Heart right ventricle (tissue), 16 donors: ENCODE data around the gene CMC2. TPM values are rescaled to one million over a fixed set of nuclear protein-coding genes. Genes with fewer than 3 reads are reported as not detected.

Experiments
- ATAC-seq, 8 donors: fragments of 200-7000 bp; cut with Tn5 transposase; one replicate each; pipeline ENCODE4 v1.9.1; 2020; ENCODE audit warnings: mild to moderate bottlenecking in 8 of 8, moderate library complexity in 8 of 8, moderate number of reproducible peaks in 1 of 8
- DNase-seq, 2 donors: peaks; one replicate each; pipeline ENCODE4 v3.0.0-alpha.2; 2020
- H3K27ac ChIP-seq, 10 donors: fragments of 200-600 bp; sonication (generic) in 2 of 10; one replicate each; pipeline versions ENCODE4 v1.5.0 to v1.8.0; 2020 to 2022; ENCODE audit warnings: mild to moderate bottlenecking in 3 of 10
- H3K27me3 ChIP-seq, 7 donors: fragments of 200-600 bp; one replicate each; pipeline ENCODE4 v1.8.0; 2021 to 2022; ENCODE audit warnings: mild to moderate bottlenecking in 2 of 7
- H3K36me3 ChIP-seq, 9 donors: fragments of 200-600 bp; sonication (generic) in 1 of 9; one replicate each; pipeline versions ENCODE4 v1.5.0 to v1.8.0; 2020 to 2022; ENCODE audit warnings: mild to moderate bottlenecking in 2 of 9
- H3K4me1 ChIP-seq, 9 donors: fragments of 200-600 bp; sonication (generic) in 1 of 9; one replicate each; pipeline versions ENCODE4 v1.5.0 to v1.8.0; 2020 to 2022; ENCODE audit warnings: mild to moderate bottlenecking in 4 of 9
- H3K4me3 ChIP-seq, 10 donors: fragments of 200-600 bp; sonication (generic) in 2 of 10; one replicate each; pipeline versions ENCODE4 v1.5.0 to v1.8.0; 2020 to 2022; ENCODE audit warnings: mild to moderate bottlenecking in 7 of 10, moderate library complexity in 2 of 10
- H3K9me3 ChIP-seq, 11 donors: fragments of 200-600 bp in 10 of 11; sonication (generic) in 2 of 11; one replicate each; pipeline versions ENCODE4 v1.5.0 to v1.8.0; 2013 to 2022; ENCODE audit warnings: mild to moderate bottlenecking in 2 of 11, control low read depth in 1 of 11, moderate library complexity in 1 of 11
- WGBS, 2 donors: extraction: QIAGEN DNeasy Blood & Tissue Kit; methylation state at CpG; one replicate each; pipeline ENCODE4 v1.1.7; 2013; ENCODE audit warnings: inconsistent platforms in 1 of 2; 5-methylcytosine and 5-hydroxymethylcytosine counted together
- intact Hi-C, 10 donors: fragments of 100-400 bp; cut with DNase I; formaldehyde crosslinking; loops; one replicate each; pipeline versions ENCODE4 v1.11.1 to v1.14.2; 2022
- polyA plus RNA-seq, 2 donors: library from polyadenylated mRNA; stranded (reverse); fragments of 200-250 nt; gene quantifications; one replicate each; pipeline ENCODE4 v1.2.3, GENCODE V29; 2013
- total RNA-seq, 10 donors: library from RNA; stranded (reverse); fragmentation: NEBNext Ultra II Directional in 3 of 10; extraction: Animal tissue kit (Norgen Biotek cat#: 25700) in 3 of 10; gene quantifications; one replicate each; pipeline versions ENCODE4 v1.2.1 to v1.2.4, GENCODE V29; 2021 to 2023
- TF ChIP-seq, protein P1 (sequence below), 9 donors: fragments of 200-600 bp; sonication (generic) in 2 of 9; IDR thresholded peaks; one replicate each; pipeline versions ENCODE4 v1.5.0 to v1.8.0; 2021 to 2022; ENCODE audit warnings: antibody characterized with exemption in 9 of 9, mild to moderate bottlenecking in 5 of 9, moderate library complexity in 1 of 9
- donor health status: Arrhythmogenic right ventricular cardiomyopathy.
- donor health status: ischemic (EF 13 %, LVEDD 7.1; RV severe dilation, severe dysfunction).
- donor health status: healthy with polysubstance abuse.
- donor health status: DM: no; HTN: yes; CAD: no.
- donor health status: DM: no; HTN: no; CAD: no.
- donor health status: ischemic (EF 25% LVEDD 6.9; RV normal size, moderate dysfunction).
- donor health status: ischemic (EF 25% LVEDD 5.7; RV mildly dilated, moderate dysfunction).
- donor health status: healthy.
- donor health status: DM: yes; HTN: yes; CAD: no.
- donor health status: Ischemic cardiomyopathy.
- donor health status: ischemic (EF 35%, LVEDD 5.7; RV mildly dilated, moderate dysfunction).
- donor health status: nonischemic (EF 11% LVEDD 7.7; RV severe dilation, severe dysfunction).
- donor health status: DM: yes; HTN: yes; CAD: no.
- donor health status: PGD.
- donor health status: ischemic (EF 29% LVEDD 5.4; RV normal size, mild dysfunction).
- donor health status: nonischemic (EF 23%, LVEDD 6.1; RV moderate dilation, normal function).

The CMC2 gene
- total and polyA plus RNA-seq, 12 donors: 84.3 to 341 (median 121) TPM

GRCh38 chr16:80974649-80975376 lies 31.9 kb downstream of the CMC2 start:
- peak overlapping the region in 4 of 10 donors; percentile 17 to 36 (median 24) for H3K27ac ChIP-seq

GRCh38 chr16:80973991-80974390 lies 32.7 kb downstream of the CMC2 start:
- DNase-seq: no peak
- Histone ChIP-seq H3K27ac (no peak overlapping the region), H3K4me3 (no peak overlapping the region), H3K27me3 (no peaks in the 10 kb centered on the region), H3K9me3 (no peaks in the 10 kb centered on the region), H3K36me3 (peaks cover 0 to 67% (median 10%) of the 10 kb centered on the region in 9 donors), H3K4me1 (peaks cover 0 to 14% (median 0%) of the 10 kb centered on the region in 9 donors)
- TF ChIP-seq, protein P1, sequence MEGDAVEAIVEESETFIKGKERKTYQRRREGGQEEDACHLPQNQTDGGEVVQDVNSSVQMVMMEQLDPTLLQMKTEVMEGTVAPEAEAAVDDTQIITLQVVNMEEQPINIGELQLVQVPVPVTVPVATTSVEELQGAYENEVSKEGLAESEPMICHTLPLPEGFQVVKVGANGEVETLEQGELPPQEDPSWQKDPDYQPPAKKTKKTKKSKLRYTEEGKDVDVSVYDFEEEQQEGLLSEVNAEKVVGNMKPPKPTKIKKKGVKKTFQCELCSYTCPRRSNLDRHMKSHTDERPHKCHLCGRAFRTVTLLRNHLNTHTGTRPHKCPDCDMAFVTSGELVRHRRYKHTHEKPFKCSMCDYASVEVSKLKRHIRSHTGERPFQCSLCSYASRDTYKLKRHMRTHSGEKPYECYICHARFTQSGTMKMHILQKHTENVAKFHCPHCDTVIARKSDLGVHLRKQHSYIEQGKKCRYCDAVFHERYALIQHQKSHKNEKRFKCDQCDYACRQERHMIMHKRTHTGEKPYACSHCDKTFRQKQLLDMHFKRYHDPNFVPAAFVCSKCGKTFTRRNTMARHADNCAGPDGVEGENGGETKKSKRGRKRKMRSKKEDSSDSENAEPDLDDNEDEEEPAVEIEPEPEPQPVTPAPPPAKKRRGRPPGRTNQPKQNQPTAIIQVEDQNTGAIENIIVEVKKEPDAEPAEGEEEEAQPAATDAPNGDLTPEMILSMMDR (IDR thresholded peaks at IDR 0.05): no peak
- ATAC-seq: no peak
- intact Hi-C loops: no loop called here
- WGBS, 2 donors: 72 to 74% methylated on average over 4 of the region's 4 CpGs

More at GRCh38 chr16:80974649-80975376, 31.9 kb downstream of the CMC2 start:
- Histone ChIP-seq H3K4me1 (peaks cover 0 to 14% (median 0%) of the 10 kb centered on the region in 9 donors), H3K9me3 (no peaks in the 10 kb centered on the region), H3K36me3 (peaks cover 0 to 67% (median 8%) of the 10 kb centered on the region in 9 donors), H3K4me3 (no peak overlapping the region), H3K27me3 (no peaks in the 10 kb centered on the region)
- intact Hi-C loops: no loop called here
- TF ChIP-seq, protein P1 (IDR thresholded peaks at IDR 0.05): peak in 6 of 9 donors; percentile 6 to 42 (median 27)
- ATAC-seq (peak; percentile 49 to 92 (median 78)), DNase-seq (no peak)
- WGBS, 2 donors: 75 to 78% methylated on average over 6 of the region's 6 CpGs

- TF ChIP-seq, protein P1 (IDR thresholded peaks at IDR 0.05): no peak
- Histone ChIP-seq H3K9me3 (no peaks in the 10 kb centered on the region), H3K4me3 (no peak overlapping the region), H3K4me1 (peaks cover 0 to 14% (median 0%) of the 10 kb centered on the region in 9 donors), H3K36me3 (peaks cover 0 to 60% (median 10%) of the 10 kb centered on the region in 9 donors), H3K27ac (no peak overlapping the region), H3K27me3 (no peaks in the 10 kb centered on the region)
- intact Hi-C loops: no loop called here
- 83 to 89% methylated on average over 4 of the region's 4 CpGs for WGBS, 2 donors
- no peak for ATAC-seq
- no peak for DNase-seq
Observed at GRCh38 chr16:80972611-80973010, 34.1 kb downstream of the CMC2 start.

GRCh38 chr16:80971819-80972218 lies 34.9 kb downstream of the CMC2 start:
- H3K9me3 ChIP-seq: no peaks in the 10 kb centered on the region
- TF ChIP-seq, protein P1 (IDR thresholded peaks at IDR 0.05): no peak
- H3K4me1 ChIP-seq: peaks cover 0 to 14% (median 0%) of the 10 kb centered on the region in 9 donors
- no peak overlapping the region for H3K27ac ChIP-seq
- ATAC-seq (no peak), DNase-seq (no peak)
- H3K36me3 ChIP-seq: peaks cover 0 to 57% (median 10%) of the 10 kb centered on the region in 9 donors
- H3K4me3 ChIP-seq: no peak overlapping the region
- 70 to 71% methylated on average over 2 of the region's 2 CpGs for WGBS, 2 donors
- intact Hi-C loops: no loop called here
- no peaks in the 10 kb centered on the region for H3K27me3 ChIP-seq
